GM12801 (cell line): ENCODE results near the gene ANKRD44.

Source experiments
- TF ChIP-seq, protein P1 (sequence below): IDR thresholded peaks from one replicate; pipeline ENCODE4 v1.5.1; 2011; ENCODE audit warnings: control low read depth; ENCODE audit not compliant: insufficient read length; ENCODE audit errors: extremely low read depth

The ANKRD44 gene

DNA sequence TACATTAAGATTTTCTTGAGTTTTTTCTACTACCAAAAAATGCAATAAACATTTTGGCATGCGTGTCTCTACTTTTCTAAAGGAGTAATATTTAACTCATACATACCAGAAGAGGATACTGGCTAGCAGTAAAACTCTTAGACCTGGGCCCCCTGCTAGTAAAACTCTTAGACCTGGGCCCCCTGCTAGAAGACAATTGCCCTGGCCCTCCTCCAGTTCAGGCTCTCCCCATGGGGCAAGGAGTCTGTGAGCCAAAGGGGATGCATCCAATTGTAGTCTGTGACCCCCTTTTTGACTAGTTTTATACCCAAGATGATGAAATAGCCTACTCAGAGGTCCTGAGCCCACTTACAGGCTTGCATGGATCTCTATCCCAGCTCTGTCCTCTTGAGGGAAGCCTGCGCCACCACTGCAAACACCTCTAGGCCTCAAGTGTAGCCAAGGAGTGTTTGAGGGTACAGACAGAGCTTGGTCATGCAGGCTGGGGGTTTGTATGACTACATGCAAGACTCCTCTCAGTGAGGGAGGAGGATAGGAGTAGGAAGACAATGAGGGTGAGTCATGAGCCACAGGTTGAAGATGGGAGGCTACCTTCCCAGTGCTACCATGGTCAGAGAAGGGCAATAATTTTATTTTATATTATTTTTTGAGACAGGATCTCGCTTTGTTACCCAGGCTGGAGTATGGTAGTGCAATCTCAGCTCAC lies 338.9 kb downstream of the ANKRD44 start:
- TF ChIP-seq, protein P1, sequence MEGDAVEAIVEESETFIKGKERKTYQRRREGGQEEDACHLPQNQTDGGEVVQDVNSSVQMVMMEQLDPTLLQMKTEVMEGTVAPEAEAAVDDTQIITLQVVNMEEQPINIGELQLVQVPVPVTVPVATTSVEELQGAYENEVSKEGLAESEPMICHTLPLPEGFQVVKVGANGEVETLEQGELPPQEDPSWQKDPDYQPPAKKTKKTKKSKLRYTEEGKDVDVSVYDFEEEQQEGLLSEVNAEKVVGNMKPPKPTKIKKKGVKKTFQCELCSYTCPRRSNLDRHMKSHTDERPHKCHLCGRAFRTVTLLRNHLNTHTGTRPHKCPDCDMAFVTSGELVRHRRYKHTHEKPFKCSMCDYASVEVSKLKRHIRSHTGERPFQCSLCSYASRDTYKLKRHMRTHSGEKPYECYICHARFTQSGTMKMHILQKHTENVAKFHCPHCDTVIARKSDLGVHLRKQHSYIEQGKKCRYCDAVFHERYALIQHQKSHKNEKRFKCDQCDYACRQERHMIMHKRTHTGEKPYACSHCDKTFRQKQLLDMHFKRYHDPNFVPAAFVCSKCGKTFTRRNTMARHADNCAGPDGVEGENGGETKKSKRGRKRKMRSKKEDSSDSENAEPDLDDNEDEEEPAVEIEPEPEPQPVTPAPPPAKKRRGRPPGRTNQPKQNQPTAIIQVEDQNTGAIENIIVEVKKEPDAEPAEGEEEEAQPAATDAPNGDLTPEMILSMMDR = no peak

- TF ChIP-seq, protein P1 = no peak
Observed at GRCh38 chr2:196970099-196970498, 340.5 kb downstream of the ANKRD44 start.

GRCh38 chr2:196968516-196968915 lies 342.1 kb downstream of the ANKRD44 start:
- TF ChIP-seq, protein P1 = no peak

- TF ChIP-seq, protein P1 = no peak
Observed at GRCh38 chr2:196967775-196968174, 342.8 kb downstream of the ANKRD44 start.

DNA sequence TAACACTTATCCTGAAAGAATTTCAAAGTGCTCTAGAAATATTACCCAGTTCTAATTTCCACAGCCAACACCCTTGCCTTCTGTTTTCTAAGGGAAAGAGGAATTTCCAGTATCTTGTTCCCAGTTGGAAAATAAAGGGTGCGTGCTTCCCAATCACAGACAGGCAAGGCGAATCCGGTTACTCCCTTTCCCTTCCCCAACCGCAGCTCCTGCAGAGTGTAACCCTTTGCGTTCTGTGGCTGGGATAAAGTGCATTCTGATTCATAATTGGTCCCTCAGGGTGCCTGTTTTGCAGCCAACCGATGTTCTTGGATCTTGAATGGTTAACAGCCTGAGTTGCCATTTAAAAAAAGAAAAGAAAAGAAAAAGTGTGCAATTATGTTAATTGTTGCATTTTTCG lies 343.5 kb downstream of the ANKRD44 start:
- TF ChIP-seq, protein P1 = no peak

DNA sequence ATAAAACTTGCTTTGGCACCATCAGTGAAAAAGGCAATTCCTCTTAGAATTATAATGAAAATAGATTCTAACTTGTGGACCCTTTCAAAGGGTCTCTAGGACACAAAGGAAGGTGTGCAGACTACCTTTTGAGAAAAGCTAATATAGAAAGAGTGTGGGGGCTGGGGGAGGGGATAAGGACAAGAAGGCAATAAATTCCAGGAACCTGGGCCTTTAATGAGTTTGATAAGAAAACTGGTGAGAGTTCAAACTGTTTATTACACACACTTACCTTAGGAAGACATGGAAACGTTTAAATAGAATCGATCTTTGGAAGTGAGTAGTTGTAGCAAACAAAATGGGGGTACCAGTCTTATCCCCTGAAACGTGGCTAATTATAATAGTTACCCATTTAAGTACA lies 344.5 kb downstream of the ANKRD44 start:
- TF ChIP-seq, protein P1 = no peak

- TF ChIP-seq, protein P1 = no peak
Observed at GRCh38 chr2:196965651-196966050, 344.9 kb downstream of the ANKRD44 start.
